Gastroesophageal sphincter (tissue), 4 donors: Measurements from ENCODE around the gene DOK6. TPM values are rescaled to one million over a fixed set of nuclear protein-coding genes. Genes with fewer than 3 reads are reported as not detected.

Experiments
- ATAC-seq: fragments of 150-250 bp; one replicate; pipeline ENCODE4 v1.9.1; 2016; ENCODE audit warnings: mild to moderate bottlenecking, moderate library complexity
- H3K27ac ChIP-seq, 4 donors: fragments of 200-600 bp; sonication (generic) in 3 of 4; 1 replicate in 3 of 4; 2 replicates in 1 of 4; pipeline ENCODE4 v1.5.1; 2016 to 2019
- H3K27me3 ChIP-seq: fragments of 200-600 bp; sonication (generic); one replicate; pipeline ENCODE4 v1.5.1; 2019
- H3K36me3 ChIP-seq, 2 donors: fragments of 200-600 bp; sonication (generic); one replicate each; pipeline ENCODE4 v1.5.1; 2019; ENCODE audit warnings: control low read depth in 1 of 2
- H3K4me1 ChIP-seq, 3 donors: fragments of 200-600 bp; sonication (generic); 1 replicate in 2 of 3; 2 replicates in 1 of 3; pipeline ENCODE4 v1.5.1; 2016 to 2019; ENCODE audit warnings: control low read depth in 2 of 3
- H3K4me3 ChIP-seq, 2 donors: fragments of 200-600 bp; sonication (generic); one replicate each; pipeline ENCODE4 v1.5.1; 2019; ENCODE audit warnings: mild to moderate bottlenecking in 1 of 2, moderate library complexity in 1 of 2
- H3K9me3 ChIP-seq, 3 donors: fragments of 200-600 bp; sonication (generic); one replicate each; pipeline ENCODE4 v1.5.1; 2017 to 2019; ENCODE audit warnings: control low read depth in 2 of 3
- EP300 ChIP-seq: sonication (generic); formaldehyde crosslinking; IDR thresholded peaks from one replicate; pipeline ENCODE4 v1.6.1; 2017; ENCODE audit warnings: antibody characterized with exemption, mild to moderate bottlenecking
- POLR2A ChIP-seq, 2 donors: fragments of 450-650 bp; IDR thresholded peaks; one replicate each; pipeline ENCODE4 v1.6.1; 2017; ENCODE audit warnings: antibody characterized with exemption in 2 of 2, mild to moderate bottlenecking in 2 of 2, moderate library complexity in 1 of 2
- POLR2AphosphoS5 ChIP-seq: sonication (generic); formaldehyde crosslinking; IDR thresholded peaks from one replicate; pipeline ENCODE4 v1.6.1; 2017; ENCODE audit warnings: antibody characterized with exemption
- WGBS, 2 donors: methylation state at CpG; one replicate each; pipeline ENCODE4 v1.1.5; 2018; ENCODE audit warnings: low coverage in 1 of 2; 5-methylcytosine and 5-hydroxymethylcytosine counted together
- total RNA-seq, 4 donors: library from RNA; depleted of rRNA; stranded (reverse); fragments of >200 nt; gene quantifications; one replicate each; pipeline ENCODE4 v1.1.0, GENCODE V29; 2016
- TF ChIP-seq, protein P1 (sequence below), 4 experiments: fragments of 200-600 bp in 2 of 4; fragments of 450-650 bp in 2 of 4; sonication (generic) in 1 of 4; IDR thresholded peaks; one replicate each; pipeline ENCODE4 v1.5.1; 2017 to 2019; ENCODE audit warnings: antibody characterized with exemption in 4 of 4, mild to moderate bottlenecking in 2 of 4, moderate library complexity in 2 of 4

The DOK6 gene
- total RNA-seq, 4 donors from 2014 or later = 0.62 to 3.4 (median 2.7) TPM

DNA sequence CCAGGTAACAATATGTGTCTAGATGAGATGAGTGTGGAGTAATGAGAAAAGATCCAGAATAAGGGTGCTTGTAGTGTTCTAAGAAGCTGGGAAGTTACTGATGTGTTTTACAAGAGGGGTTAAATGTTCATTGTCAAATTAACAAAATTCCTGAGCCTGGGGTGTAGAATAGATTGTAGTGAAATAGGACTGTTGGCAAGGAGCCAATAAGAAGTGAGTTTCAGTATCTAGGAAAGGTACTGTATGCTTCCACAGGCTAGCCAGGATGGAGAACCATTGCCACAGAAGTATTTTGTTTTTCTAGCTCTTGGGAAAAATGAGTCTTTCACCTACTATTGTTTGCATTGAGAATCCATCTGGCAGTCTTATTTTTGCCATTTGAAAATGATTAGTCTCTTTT is 10.5 kb downstream of the DOK6 start:
- H3K4me1 ChIP-seq = no peaks in the 10 kb centered on the region
- no peaks in the 10 kb centered on the region for H3K36me3 ChIP-seq
- H3K4me3 ChIP-seq = no peak overlapping the region
- no peak for ATAC-seq
- peaks cover 4% of the 10 kb centered on the region for H3K27me3 ChIP-seq
- H3K9me3 ChIP-seq = no peaks in the 10 kb centered on the region
- no peak overlapping the region for H3K27ac ChIP-seq
- TF ChIP-seq POLR2A (IDR thresholded peaks at IDR 0.05) = no peak
- TF ChIP-seq, protein P1, sequence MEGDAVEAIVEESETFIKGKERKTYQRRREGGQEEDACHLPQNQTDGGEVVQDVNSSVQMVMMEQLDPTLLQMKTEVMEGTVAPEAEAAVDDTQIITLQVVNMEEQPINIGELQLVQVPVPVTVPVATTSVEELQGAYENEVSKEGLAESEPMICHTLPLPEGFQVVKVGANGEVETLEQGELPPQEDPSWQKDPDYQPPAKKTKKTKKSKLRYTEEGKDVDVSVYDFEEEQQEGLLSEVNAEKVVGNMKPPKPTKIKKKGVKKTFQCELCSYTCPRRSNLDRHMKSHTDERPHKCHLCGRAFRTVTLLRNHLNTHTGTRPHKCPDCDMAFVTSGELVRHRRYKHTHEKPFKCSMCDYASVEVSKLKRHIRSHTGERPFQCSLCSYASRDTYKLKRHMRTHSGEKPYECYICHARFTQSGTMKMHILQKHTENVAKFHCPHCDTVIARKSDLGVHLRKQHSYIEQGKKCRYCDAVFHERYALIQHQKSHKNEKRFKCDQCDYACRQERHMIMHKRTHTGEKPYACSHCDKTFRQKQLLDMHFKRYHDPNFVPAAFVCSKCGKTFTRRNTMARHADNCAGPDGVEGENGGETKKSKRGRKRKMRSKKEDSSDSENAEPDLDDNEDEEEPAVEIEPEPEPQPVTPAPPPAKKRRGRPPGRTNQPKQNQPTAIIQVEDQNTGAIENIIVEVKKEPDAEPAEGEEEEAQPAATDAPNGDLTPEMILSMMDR (IDR thresholded peaks at IDR 0.05) = no peak
- no peak for TF ChIP-seq POLR2AphosphoS5
- TF ChIP-seq EP300 = no peak

GRCh38 chr18:69414184-69414583 is 13.5 kb downstream of the DOK6 start:
- H3K27ac ChIP-seq = no peak overlapping the region
- TF ChIP-seq, protein P1 (IDR thresholded peaks at IDR 0.05) = no peak
- TF ChIP-seq POLR2A (IDR thresholded peaks at IDR 0.05) = no peak
- TF ChIP-seq POLR2AphosphoS5 = no peak
- TF ChIP-seq EP300 = no peak
- no peaks in the 10 kb centered on the region for H3K27me3 ChIP-seq
- no peaks in the 10 kb centered on the region for H3K9me3 ChIP-seq
- no peak overlapping the region for H3K4me3 ChIP-seq
- 46 to 90% methylated on average over 1 of the region's 1 CpG for WGBS, 2 donors
- H3K36me3 ChIP-seq = no peaks in the 10 kb centered on the region
- no peaks in the 10 kb centered on the region for H3K4me1 ChIP-seq
- ATAC-seq = no peak

DNA sequence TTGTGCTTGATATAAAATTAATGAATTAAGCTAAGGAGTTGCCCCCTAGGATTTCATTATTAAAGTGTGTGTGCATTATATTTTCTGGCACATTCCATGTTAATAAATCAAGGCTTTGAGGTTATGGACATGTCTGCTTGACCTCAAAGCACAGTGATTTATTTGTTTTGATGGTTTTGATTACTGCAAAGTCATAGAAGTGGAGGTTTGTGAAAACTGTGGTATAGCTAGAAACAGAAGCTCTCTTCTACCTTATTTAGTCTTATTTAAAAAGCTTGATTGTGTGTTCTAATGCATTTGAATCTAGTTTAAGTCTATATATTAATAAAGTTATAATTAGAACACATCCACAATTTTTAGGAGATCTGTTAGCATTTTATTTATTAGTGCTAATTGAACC is 32.2 kb downstream of the DOK6 start:
- TF ChIP-seq POLR2A (IDR thresholded peaks at IDR 0.05) = no peak
- no peak for TF ChIP-seq EP300
- TF ChIP-seq, protein P1 (IDR thresholded peaks at IDR 0.05) = no peak
- no peaks in the 10 kb centered on the region for H3K4me1 ChIP-seq
- ATAC-seq = no peak
- H3K9me3 ChIP-seq = peaks cover 0 to 6% (median 0%) of the 10 kb centered on the region in 3 donors
- H3K27ac ChIP-seq = no peak overlapping the region
- no peak overlapping the region for H3K4me3 ChIP-seq
- no peaks in the 10 kb centered on the region for H3K27me3 ChIP-seq
- no peaks in the 10 kb centered on the region for H3K36me3 ChIP-seq

DNA sequence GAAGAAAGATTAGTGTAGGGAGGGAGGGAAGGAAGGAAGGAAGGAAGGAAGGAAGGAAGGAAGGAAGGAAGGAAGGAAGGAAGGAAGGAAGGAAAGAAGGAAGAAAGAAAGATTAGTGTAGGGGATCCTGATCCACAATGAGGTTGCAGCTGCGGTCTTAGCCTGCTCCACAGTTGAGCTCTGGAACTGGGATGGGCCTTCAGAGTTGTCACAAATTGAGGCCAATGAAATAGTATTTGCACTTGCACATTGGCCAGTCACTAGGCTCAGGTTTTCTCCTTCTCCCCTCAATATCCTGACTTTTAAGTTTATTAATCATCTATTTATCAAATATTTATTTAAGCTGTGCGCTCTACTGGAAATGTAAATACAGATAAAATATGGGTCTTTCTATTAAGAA is 34.3 kb downstream of the DOK6 start:
- peaks cover 0 to 20% (median 0%) of the 10 kb centered on the region in 3 donors for H3K9me3 ChIP-seq
- ATAC-seq = no peak
- WGBS, 2 donors = 73 to 90% methylated on average over 2 of the region's 2 CpGs
- TF ChIP-seq, protein P1 (IDR thresholded peaks at IDR 0.05) = no peak
- no peak for TF ChIP-seq EP300
- TF ChIP-seq POLR2AphosphoS5 = no peak
- no peak overlapping the region for H3K4me3 ChIP-seq
- no peaks in the 10 kb centered on the region for H3K4me1 ChIP-seq
- no peaks in the 10 kb centered on the region for H3K27me3 ChIP-seq
- no peak overlapping the region for H3K27ac ChIP-seq
- H3K36me3 ChIP-seq = no peaks in the 10 kb centered on the region

DNA sequence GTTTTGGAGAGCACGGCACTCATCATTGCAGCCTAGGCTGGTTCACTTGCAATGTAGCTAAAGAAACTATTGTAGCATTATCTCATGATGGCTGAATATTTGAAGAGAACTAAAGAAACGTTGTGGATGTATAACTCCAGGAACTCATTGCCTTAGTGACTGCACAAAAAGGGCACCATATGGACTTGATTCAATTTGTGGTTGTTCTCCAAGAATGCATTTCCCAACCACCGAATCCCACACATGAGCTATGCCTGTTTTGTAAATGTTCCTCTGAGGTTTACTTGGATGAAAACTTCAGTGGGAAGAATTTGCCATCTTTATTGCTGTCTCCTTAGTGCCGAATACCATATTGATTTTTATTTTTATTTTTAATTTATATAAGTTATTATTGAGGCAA is 43.5 kb downstream of the DOK6 start:
- Histone ChIP-seq H3K36me3 (no peaks in the 10 kb centered on the region), H3K9me3 (peaks cover 0 to 15% (median 0%) of the 10 kb centered on the region in 3 donors), H3K27me3 (no peaks in the 10 kb centered on the region), H3K4me1 (no peaks in the 10 kb centered on the region), H3K4me3 (no peak overlapping the region), H3K27ac (no peak overlapping the region)
- TF ChIP-seq POLR2AphosphoS5 (no peak), EP300 (no peak), POLR2A (IDR thresholded peaks at IDR 0.05) (no peak)
- TF ChIP-seq, protein P1 (IDR thresholded peaks at IDR 0.05) = no peak
- no peak for ATAC-seq
- WGBS, 2 donors = 67 to 91% methylated on average over 4 of the region's 4 CpGs
